GM12878 (cell line): Measurements from ENCODE around the gene SHCBP1L. TPM values are rescaled to one million over a fixed set of nuclear protein-coding genes. Genes with fewer than 3 reads are reported as not detected.

Experiments
- ATAC-seq: fragments of 200-7000 bp; cut with Tn5 transposase; 3 replicates; pipeline ENCODE4 v1.9.1; 2020; ENCODE audit warnings: mild to moderate bottlenecking, moderate library complexity
- BruUV-seq: library from RNA; stranded (reverse); fragments of 400-500 nt; replicated peaks from 2 replicates; lab custom pipeline; 2021; lab: Mats Ljungman, UMichigan
- CTCF ChIA-PET: fragments of 300-600 bp; sonication (Branson Sonifier 250); formaldehyde crosslinking; extraction: SDS; loops from one replicate; lab custom pipeline; 2021; ENCODE audit warnings: inconsistent platforms; lab: Yijun Ruan, JAX
- POLR2A ChIA-PET: fragments of 350-600 bp; formaldehyde crosslinking; extraction: SDS; loops from one replicate; lab custom pipeline; 2021; ENCODE audit warnings: inconsistent platforms; lab: Charles Lee
- RAD21 ChIA-PET: fragments of 300-600 bp; sonication (Branson Sonifier 250); formaldehyde crosslinking; loops from one replicate; lab custom pipeline; 2023; ENCODE audit warnings: antibody characterized with exemption; ENCODE audit not compliant: unreplicated experiment; lab: Charles Lee
- SMC1A ChIA-PET: fragments of 300-600 bp; sonication (Branson Sonifier 250); formaldehyde crosslinking; loops from one replicate; lab custom pipeline; 2023; ENCODE audit not compliant: unreplicated experiment, uncharacterized antibody; lab: Charles Lee
- DNase-seq: peaks from one replicate; pipeline ENCODE4 v3.0.0-alpha.2; 2011; ENCODE audit warnings: low read depth, low spot score
- FAIRE-seq: peaks from 3 replicates; lab custom pipeline; 2011; peaks lifted over from hg19 to GRCh38; lab: Jason Lieb, UNC
- H2AFZ ChIP-seq: 2 replicates; pipeline ENCODE4 v1.6.0; 2011; ENCODE audit warnings: low read depth, low read length, control low read depth; ENCODE audit not compliant: control insufficient read depth
- H3K27ac ChIP-seq: 2 replicates; pipeline ENCODE4 v1.5.1; 2011; ENCODE audit warnings: control low read depth; ENCODE audit not compliant: control insufficient read depth, insufficient read depth
- H3K27me3 ChIP-seq, 2 experiments: replicated peaks in 1 of 2; 2 replicates each; pipeline versions ENCODE4 v1.6.0 to v1.6.1; 2011; ENCODE audit warnings: low read length in 1 of 2; ENCODE audit not compliant: control insufficient read depth in 2 of 2, insufficient read depth in 2 of 2
- H3K36me3 ChIP-seq, 2 experiments: 2 replicates each; pipeline ENCODE4 v1.5.1; 2011; ENCODE audit warnings: low read length in 1 of 2; ENCODE audit not compliant: control insufficient read depth in 2 of 2, insufficient read depth in 2 of 2
- H3K4me1 ChIP-seq: 2 replicates; pipeline ENCODE4 v1.6.1; 2011; ENCODE audit warnings: mild to moderate bottlenecking, low read length, moderate library complexity, mixed read lengths; ENCODE audit not compliant: control insufficient read depth, insufficient read depth
- H3K4me2 ChIP-seq: 2 replicates; pipeline ENCODE4 v1.6.0; 2011; ENCODE audit warnings: control low read depth; ENCODE audit not compliant: control insufficient read depth, insufficient read depth
- H3K4me3 ChIP-seq: fragments of 200-600 bp; sonication (generic); 2 replicates; pipeline ENCODE4 v1.5.1; 2016
- H3K79me2 ChIP-seq: 2 replicates; pipeline ENCODE4 v1.6.0; 2011; ENCODE audit warnings: low read length; ENCODE audit not compliant: control insufficient read depth, insufficient read depth
- H3K9ac ChIP-seq: 2 replicates; pipeline ENCODE4 v1.8.0; 2011; ENCODE audit warnings: low read length, control low read depth, mixed read lengths; ENCODE audit not compliant: control insufficient read depth, insufficient read depth
- H3K9me3 ChIP-seq: replicated peaks from 3 replicates; pipeline ENCODE4 v1.5.1; 2011; ENCODE audit warnings: mild to moderate bottlenecking, low read length; ENCODE audit not compliant: control insufficient read depth, insufficient read depth
- H4K20me1 ChIP-seq: 2 replicates; pipeline ENCODE4 v1.6.0; 2011; ENCODE audit not compliant: control insufficient read depth, insufficient read depth
- BHLHE40 ChIP-seq, 2 experiments: fragments of 450-650 bp in 1 of 2; IDR thresholded peaks; 2 replicates each; pipeline ENCODE4 v1.6.1; 2011 to 2017; ENCODE audit warnings: low read depth in 2 of 2, borderline replicate concordance in 1 of 2, improper control_type of control experiment in 1 of 2, low read length in 1 of 2, mild to moderate bottlenecking in 1 of 2
- CBFB ChIP-seq: IDR thresholded peaks from 2 replicates; pipeline ENCODE4 v1.6.1; 2016; ENCODE audit warnings: antibody characterized with exemption, low read depth
- HCFC1 ChIP-seq: fragments of 150-350 bp; IDR thresholded peaks from 2 replicates; pipeline ENCODE4 v1.6.1; 2014; ENCODE audit warnings: low read length
- MYB ChIP-seq: fragments of 150-350 bp; IDR thresholded peaks from 2 replicates; pipeline ENCODE4 v1.6.1; 2014; ENCODE audit warnings: mild to moderate bottlenecking, low read depth, low read length, borderline replicate concordance
- NFIC ChIP-seq: IDR thresholded peaks from 2 replicates; pipeline ENCODE4 v1.6.1; 2012; ENCODE audit warnings: low read depth, mild to moderate bottlenecking, inconsistent platforms, low read length, moderate library complexity
- POLR2AphosphoS5 ChIP-seq: IDR thresholded peaks from 2 replicates; pipeline ENCODE4 v1.6.1; 2011; ENCODE audit warnings: mild to moderate bottlenecking, low read length, inconsistent platforms
- RAD21 ChIP-seq: IDR thresholded peaks from 2 replicates; pipeline ENCODE4 v1.6.1; 2011; ENCODE audit warnings: mild to moderate bottlenecking, low read depth, low read length, moderate library complexity; ENCODE audit not compliant: insufficient read depth
- RUNX3 ChIP-seq: IDR thresholded peaks from 2 replicates; pipeline ENCODE4 v1.6.1; 2012; ENCODE audit warnings: low read length, inconsistent platforms
- STAT1 ChIP-seq: fragments of 450-650 bp; conservative IDR thresholded peaks from 2 replicates; pipeline ENCODE4 v1.6.1; 2014; ENCODE audit warnings: antibody characterized with exemption, mild to moderate bottlenecking
- WGBS: methylation state at CpG from one replicate; pipeline ENCODE4 v1.1.6; 2016; ENCODE audit warnings: low lambda C conversion rate; ENCODE audit not compliant: insufficient replicate concordance, insufficient coverage; ENCODE audit errors: missing lambda C conversion rate; 5-methylcytosine and 5-hydroxymethylcytosine counted together
- in situ Hi-C: fragments of 300-500 bp; cut with MboI; formaldehyde crosslinking; loops from 9 replicates; pipeline ENCODE4 v1.14.3; 2018; ENCODE audit warnings: mixed read lengths
- intact Hi-C: fragments of 100-400 bp; cut with micrococcal nuclease; formaldehyde crosslinking; loops from one replicate; pipeline ENCODE4 v1.14.2; 2022; ENCODE audit not compliant: unreplicated experiment
- polyA plus RNA-seq, 11 experiments: library from polyadenylated mRNA; depleted of rRNA in 4 of 11; unstranded in 6 of 11; stranded (reverse) in 5 of 11; fragments of >200 nt; fragmentation: Nextera tagmentation in 4 of 11; fragmentation: Illumina TruSeq in 1 of 11; extraction: Ambion mirVana in 4 of 11; extraction: Trizol in 1 of 11; gene quantifications; 1 replicate in 1 of 11; 2 replicates in 10 of 11; pipeline versions ENCODE4 v1.2.1 to v1.2.3, GENCODE V29; 2011 to 2016; ENCODE audit warnings: inconsistent platforms in 2 of 11, missing spikeins in 2 of 11, low read depth in 1 of 11
- total RNA-seq, 4 experiments: library from RNA; depleted of rRNA in 3 of 4; stranded (reverse); fragments of >200 nt in 3 of 4; fragmentation: Illumina TruSeq in 1 of 4; extraction: Trizol in 1 of 4; gene quantifications; 2 replicates each; pipeline versions ENCODE4 v1.2.1 to v1.2.3, GENCODE V29; 2013 to 2021
- TF ChIP-seq, protein P1 (sequence below): fragments of 450-650 bp; IDR thresholded peaks from 2 replicates; pipeline ENCODE4 v1.6.1; 2018; ENCODE audit warnings: borderline replicate concordance, mild to moderate bottlenecking; ENCODE audit not compliant: partially characterized antibody
- TF ChIP-seq, protein P2 (sequence below): fragments of 450-650 bp; formaldehyde crosslinking; IDR thresholded peaks from 2 replicates; pipeline ENCODE4 v1.5.0; 2022; ENCODE audit warnings: mild to moderate bottlenecking, missing genetic modification characterization
- TF ChIP-seq, protein P3 (sequence below): IDR thresholded peaks from 2 replicates; pipeline ENCODE4 v1.6.1; 2012; ENCODE audit warnings: low read depth, low read length, improper control_type of control experiment
- TF ChIP-seq, protein P4 (sequence below): fragments of 450-650 bp; IDR thresholded peaks from 2 replicates; pipeline ENCODE4 v1.6.1; 2016; ENCODE audit warnings: mild to moderate bottlenecking, moderate library complexity, borderline replicate concordance

SHCBP1L gene
- total and polyA plus RNA-seq, 10 of the 15 experiments (the other 5 are each of a cell fraction or from before 2014, with no cell fraction given) = not detected

DNA sequence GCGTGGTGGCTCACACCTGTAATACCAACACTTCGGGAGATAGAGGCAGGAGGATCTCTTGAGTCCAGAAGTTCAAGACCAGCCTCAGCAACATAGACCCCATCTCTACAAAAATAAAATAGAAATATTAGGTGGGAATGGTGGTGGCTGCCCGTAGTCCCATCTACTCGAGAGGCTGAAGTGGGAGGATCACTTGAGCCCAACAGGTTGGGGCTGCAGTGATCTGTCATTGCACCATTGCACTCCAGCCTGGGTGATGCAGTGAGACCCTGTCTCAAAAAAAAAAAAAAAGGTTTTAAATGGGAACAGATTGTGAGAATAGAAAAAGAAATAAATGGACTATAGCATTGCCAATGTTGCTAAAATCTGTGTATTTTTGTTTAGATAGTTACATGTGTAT lies 102.6 kb downstream of the SHCBP1L start:
- WGBS = 91% methylated on average over 4 of the region's 4 CpGs
- Histone ChIP-seq H3K4me1 (peaks cover 15% of the 10 kb centered on the region), H2AFZ (no peak overlapping the region), H3K36me3 (peaks cover 12 to 53% of the 10 kb centered on the region in 2 experiments), H3K4me3 (no peak overlapping the region), H3K79me2 (peaks cover 57% of the 10 kb centered on the region), H3K4me2 (no peak overlapping the region), H3K27me3 (no peaks in the 10 kb centered on the region), H3K9me3 (no peaks in the 10 kb centered on the region), H3K27ac (no peak overlapping the region), H4K20me1 (peaks cover 14% of the 10 kb centered on the region), H3K9ac (no peak overlapping the region)
- BruUV-seq = no TSS peak
- in situ Hi-C loops (loop anchor here (5.0 kb wide), 1 partner anchor 37 kb away; no protein-coding TSS in a partner anchor), intact Hi-C loops (no loop called here)
- RAD21 ChIA-PET = no interaction called here
- SMC1A ChIA-PET = no interaction called here
- DNase-seq (no peak), FAIRE-seq (no peak), ATAC-seq (no peak)
- TF ChIP-seq NFIC (no peak), STAT1 (no peak), HCFC1 (no peak), RUNX3 (no peak), MYB (no peak), BHLHE40 (IDR thresholded peaks at IDR 0.05; ENCODE audit: borderline replicate concordance in 1 of 2, low read depth in 2 of 2, low read length in 1 of 2) (no peak), CBFB (no peak), RAD21 (no peak), POLR2AphosphoS5 (no peak)
- TF ChIP-seq, protein P1, sequence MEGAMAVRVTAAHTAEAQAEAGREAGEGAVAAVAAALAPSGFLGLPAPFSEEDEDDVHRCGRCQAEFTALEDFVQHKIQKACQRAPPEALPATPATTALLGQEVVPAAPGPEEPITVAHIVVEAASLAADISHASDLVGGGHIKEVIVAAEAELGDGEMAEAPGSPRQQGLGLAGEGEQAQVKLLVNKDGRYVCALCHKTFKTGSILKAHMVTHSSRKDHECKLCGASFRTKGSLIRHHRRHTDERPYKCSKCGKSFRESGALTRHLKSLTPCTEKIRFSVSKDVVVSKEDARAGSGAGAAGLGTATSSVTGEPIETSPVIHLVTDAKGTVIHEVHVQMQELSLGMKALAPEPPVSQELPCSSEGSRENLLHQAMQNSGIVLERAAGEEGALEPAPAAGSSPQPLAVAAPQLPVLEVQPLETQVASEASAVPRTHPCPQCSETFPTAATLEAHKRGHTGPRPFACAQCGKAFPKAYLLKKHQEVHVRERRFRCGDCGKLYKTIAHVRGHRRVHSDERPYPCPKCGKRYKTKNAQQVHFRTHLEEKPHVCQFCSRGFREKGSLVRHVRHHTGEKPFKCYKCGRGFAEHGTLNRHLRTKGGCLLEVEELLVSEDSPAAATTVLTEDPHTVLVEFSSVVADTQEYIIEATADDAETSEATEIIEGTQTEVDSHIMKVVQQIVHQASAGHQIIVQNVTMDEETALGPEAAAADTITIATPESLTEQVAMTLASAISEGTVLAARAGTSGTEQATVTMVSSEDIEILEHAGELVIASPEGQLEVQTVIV = no peak
- TF ChIP-seq, protein P2, sequence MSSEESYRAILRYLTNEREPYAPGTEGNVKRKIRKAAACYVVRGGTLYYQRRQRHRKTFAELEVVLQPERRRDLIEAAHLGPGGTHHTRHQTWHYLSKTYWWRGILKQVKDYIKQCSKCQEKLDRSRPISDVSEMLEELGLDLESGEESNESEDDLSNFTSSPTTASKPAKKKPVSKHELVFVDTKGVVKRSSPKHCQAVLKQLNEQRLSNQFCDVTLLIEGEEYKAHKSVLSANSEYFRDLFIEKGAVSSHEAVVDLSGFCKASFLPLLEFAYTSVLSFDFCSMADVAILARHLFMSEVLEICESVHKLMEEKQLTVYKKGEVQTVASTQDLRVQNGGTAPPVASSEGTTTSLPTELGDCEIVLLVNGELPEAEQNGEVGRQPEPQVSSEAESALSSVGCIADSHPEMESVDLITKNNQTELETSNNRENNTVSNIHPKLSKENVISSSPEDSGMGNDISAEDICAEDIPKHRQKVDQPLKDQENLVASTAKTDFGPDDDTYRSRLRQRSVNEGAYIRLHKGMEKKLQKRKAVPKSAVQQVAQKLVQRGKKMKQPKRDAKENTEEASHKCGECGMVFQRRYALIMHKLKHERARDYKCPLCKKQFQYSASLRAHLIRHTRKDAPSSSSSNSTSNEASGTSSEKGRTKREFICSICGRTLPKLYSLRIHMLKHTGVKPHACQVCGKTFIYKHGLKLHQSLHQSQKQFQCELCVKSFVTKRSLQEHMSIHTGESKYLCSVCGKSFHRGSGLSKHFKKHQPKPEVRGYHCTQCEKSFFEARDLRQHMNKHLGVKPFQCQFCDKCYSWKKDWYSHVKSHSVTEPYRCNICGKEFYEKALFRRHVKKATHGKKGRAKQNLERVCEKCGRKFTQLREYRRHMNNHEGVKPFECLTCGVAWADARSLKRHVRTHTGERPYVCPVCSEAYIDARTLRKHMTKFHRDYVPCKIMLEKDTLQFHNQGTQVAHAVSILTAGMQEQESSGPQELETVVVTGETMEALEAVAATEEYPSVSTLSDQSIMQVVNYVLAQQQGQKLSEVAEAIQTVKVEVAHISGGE = no peak
- TF ChIP-seq, protein P3, sequence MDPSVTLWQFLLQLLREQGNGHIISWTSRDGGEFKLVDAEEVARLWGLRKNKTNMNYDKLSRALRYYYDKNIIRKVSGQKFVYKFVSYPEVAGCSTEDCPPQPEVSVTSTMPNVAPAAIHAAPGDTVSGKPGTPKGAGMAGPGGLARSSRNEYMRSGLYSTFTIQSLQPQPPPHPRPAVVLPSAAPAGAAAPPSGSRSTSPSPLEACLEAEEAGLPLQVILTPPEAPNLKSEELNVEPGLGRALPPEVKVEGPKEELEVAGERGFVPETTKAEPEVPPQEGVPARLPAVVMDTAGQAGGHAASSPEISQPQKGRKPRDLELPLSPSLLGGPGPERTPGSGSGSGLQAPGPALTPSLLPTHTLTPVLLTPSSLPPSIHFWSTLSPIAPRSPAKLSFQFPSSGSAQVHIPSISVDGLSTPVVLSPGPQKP = no peak
- TF ChIP-seq, protein P4, sequence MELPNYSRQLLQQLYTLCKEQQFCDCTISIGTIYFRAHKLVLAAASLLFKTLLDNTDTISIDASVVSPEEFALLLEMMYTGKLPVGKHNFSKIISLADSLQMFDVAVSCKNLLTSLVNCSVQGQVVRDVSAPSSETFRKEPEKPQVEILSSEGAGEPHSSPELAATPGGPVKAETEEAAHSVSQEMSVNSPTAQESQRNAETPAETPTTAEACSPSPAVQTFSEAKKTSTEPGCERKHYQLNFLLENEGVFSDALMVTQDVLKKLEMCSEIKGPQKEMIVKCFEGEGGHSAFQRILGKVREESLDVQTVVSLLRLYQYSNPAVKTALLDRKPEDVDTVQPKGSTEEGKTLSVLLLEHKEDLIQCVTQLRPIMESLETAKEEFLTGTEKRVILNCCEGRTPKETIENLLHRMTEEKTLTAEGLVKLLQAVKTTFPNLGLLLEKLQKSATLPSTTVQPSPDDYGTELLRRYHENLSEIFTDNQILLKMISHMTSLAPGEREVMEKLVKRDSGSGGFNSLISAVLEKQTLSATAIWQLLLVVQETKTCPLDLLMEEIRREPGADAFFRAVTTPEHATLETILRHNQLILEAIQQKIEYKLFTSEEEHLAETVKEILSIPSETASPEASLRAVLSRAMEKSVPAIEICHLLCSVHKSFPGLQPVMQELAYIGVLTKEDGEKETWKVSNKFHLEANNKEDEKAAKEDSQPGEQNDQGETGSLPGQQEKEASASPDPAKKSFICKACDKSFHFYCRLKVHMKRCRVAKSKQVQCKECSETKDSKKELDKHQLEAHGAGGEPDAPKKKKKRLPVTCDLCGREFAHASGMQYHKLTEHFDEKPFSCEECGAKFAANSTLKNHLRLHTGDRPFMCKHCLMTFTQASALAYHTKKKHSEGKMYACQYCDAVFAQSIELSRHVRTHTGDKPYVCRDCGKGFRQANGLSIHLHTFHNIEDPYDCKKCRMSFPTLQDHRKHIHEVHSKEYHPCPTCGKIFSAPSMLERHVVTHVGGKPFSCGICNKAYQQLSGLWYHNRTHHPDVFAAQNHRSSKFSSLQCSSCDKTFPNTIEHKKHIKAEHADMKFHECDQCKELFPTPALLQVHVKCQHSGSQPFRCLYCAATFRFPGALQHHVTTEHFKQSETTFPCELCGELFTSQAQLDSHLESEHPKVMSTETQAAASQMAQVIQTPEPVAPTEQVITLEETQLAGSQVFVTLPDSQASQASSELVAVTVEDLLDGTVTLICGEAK = no peak
- CTCF ChIA-PET = no interaction called here
- POLR2A ChIA-PET = no interaction called here
